ENCODE data around the gene SLC35F4.

The SLC35F4 gene

DNA sequence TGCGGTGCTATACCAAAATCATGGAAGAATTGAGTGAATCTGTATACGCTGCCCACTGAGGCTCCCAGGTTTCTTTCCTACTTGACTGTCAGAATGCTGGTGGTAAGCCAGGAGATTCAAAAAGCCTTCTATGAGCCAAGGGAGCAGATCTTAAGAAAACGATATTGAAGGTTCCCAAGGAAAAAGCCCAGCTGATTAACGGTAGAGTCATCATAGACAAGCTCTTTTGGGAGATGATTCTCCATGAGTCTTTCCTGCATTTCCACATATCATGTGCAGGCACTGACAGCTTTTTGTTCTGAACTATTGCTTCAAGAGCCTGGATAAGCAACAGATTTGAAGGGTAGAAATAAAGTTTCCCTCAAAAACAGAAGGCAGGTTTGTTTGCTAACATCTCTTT, 17.5 kb downstream of the SLC35F4 start:
- peak; percentile 23 for DNase-seq

DNA sequence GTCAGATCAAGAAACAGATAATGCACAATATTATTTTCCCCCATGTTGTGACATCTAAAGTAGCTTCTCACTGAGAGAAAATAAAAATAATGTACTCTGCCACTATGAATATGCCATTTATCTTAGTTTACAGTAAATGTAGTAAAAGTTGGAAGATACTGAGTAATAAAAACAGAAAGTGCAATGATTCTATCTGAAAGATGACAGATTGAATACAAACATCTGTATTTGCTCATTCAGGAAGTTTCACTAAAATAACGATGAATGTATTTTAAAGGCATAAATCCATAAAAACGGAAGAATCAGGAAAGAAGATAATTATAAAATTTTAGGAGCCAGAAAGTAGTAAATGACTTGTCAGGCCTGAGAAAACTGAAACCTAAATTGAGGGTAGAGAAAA, 18.2 kb downstream of the SLC35F4 start:
- DNase-seq, result no peak

DNA sequence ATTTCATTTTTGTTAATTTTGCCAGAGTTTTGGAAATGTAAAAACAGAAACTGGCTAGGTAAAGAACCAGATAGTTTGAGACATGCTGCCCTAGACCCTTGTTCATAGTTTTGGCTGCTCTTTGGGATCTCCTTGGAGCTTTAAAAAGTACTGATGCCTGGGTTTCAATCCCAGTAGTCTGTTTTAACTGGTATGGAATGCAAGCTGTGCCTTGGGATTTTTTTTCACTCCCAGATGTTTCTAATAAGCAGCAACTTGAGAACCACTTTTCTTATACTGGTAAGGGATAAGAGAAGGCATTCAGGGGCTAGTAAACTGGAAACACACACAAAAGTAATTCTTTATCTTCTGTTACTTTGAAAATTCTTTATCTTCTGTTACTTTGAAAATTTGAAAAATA, 18.8 kb downstream of the SLC35F4 start:
- peak; percentile 75 for DNase-seq

DNA sequence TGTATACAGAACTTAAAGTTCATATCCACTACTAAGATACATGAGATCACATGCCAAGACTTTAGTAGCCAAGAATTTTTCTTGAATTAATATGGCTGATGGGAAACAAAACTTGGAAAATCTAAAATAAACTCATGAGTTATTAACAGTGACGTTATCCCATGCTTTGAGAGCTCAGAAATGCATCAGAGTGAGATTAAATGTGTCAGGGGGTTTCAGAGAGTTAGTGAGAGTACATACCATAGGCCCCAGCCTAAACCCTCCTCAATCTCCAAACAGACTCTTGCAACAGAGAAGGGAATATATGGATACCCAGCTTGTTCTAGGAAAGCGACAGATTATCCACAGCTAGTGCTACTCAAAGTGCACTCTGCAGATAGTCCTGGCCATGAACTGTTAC, 19.3 kb downstream of the SLC35F4 start:
- peak; percentile 37 for DNase-seq

DNA sequence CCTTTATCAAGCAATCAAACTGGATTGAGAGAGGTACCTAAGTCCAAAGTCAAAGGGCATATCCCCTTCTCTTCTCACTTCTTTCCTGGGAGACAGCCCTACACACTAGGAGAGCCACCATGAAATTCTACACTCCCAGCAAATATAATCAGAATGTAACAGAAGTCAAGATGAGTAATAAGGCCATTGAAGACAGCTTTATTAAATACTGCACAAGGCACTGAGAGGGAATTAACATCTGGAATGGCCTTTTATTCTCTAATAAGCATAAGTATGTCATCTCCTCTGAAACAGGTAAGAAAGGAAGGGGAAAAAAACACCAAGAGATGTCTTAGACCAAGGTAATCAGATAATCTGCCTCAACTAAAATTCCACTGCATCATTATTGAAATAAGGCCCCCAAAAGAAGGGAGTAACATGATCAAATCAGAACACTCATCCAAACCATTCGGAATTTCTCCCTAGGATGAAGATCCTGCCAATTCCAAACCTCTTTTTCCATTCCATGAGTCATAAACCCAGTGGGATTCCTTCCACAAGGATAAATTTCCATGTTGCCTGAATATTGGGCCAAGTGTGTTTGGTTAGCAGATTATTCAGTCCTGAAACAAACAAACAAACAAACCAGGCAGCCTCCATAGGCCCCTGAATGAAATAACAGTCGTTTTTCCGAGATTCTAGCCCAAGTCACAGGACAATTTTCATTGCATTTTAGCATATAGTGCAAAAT, 19.9 kb downstream of the SLC35F4 start:
- DNase-seq, result peak; percentile 74

DNA sequence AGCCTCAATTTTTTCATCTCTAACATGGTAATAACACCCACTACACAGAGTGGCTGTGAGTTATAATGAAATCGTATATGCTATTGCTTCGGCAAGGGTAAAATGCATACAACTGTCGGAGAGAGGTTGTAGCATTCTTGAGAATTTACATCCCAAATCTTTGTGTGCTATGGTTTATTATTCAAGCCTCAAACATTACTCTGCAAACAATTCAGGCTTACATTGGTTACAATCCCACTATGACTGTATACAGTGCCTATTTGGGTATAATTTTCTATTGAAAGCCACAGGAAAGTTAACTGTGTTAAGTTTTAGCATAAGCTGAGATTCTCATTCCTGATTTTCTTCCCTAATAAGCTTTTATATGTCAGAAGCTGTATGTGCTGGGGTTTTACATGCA, 20.6 kb downstream of the SLC35F4 start:
- no peak for DNase-seq

DNA sequence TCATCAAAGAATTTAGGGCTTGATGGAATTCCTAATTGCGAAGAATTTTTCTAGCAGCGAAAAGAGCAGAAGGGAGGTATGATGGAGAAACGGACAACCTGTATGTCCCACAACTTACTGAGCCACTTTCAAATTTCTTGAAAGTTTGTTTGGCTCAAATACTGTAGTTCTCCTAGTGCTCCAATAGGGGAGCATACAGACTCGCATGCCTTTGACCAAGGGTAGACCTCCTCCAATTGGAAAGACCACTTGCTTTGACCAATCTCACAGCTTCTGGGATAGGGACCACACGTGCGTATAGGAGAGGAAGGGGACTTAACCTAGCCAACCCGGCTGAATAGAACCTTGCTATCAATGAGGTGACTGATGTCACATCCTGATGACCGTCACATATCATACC, 28.6 kb downstream of the SLC35F4 start:
- no peak for DNase-seq

DNA sequence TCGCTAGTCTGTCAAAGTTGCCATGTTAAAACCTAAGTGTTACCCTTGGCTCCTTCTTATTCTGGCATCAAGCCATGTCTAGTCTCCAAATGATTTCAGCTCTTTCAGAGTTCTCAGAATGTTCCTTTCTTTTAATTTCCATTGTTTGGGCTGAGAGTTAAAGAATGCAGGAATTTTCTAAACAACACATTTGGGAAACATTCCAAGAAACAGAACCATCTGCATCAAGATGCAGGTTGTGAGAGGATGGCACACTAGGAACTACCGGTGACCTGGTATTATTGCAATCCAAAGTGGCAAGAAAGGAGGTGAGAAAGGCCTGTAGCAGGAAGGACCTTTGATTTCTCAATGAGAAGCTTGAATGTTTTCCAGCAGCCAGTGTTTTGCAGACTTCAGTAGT, 30.1 kb downstream of the SLC35F4 start:
- no peak for DNase-seq

DNA sequence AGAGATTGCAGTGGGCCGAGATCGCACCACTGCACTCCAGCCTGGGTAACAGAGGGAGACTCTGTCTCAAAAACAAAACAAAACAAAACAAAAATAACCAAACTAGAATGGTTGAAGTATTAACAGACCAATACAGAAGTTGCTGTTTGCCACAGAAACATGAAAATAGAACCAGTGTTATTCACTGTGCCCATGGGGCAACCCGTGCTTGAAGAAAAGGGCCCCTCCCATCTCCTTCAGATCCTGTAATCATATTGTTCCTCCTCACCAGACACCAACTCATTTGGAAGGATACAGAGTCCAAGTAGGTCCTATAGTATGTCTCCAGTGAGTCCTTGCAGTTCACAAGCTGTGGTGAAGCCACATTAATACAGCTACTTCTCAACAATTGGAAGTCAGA, 30.9 kb downstream of the SLC35F4 start:
- no peak for DNase-seq

DNA sequence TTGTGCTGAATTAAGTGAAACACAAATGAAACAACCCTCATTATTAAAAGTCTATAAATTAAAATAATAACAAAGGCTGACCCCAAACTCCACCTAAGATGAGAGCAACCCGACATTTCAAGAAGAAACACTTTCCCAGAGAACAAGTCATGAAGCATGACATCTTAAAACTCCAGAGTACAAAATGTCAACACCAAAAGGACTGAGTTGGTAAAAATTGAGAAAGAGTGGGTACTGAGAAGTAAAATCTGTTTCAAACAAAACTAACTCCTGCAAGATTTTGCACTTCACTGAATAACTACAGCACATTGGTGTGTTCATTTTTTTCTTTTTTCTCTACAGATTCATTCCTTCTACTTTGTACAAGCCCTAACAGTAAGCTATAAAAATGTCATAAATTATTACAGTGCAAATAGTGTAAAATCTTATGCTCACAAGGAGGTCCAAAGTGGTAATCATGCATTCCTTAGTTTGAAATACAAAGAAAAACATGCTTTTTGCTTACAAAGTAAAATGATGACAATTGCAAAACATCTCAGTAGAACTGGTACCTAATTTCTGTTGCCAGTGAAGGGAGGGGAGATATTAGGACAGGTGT, 31.8 kb downstream of the SLC35F4 start:
- DNase-seq, result no peak

DNA sequence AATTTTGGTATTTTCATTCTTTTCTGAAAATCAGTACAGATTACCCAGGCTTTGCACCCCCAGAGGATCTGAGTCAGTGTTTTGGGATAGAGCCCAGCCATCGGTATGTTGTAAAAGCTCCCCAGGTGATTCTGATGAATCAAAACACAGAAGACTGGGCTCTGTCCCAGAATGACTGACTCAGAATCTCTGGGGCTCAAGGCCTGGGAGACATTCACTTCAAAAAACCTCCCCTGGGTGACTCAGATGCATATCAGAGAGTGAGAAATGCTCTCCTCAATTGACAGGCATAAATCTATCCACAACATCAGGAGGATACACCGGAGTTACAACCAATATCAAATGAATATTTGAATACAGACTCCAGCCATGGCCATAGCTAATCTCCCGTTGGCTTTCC, 32.6 kb downstream of the SLC35F4 start:
- DNase-seq, result peak; percentile 94

DNA sequence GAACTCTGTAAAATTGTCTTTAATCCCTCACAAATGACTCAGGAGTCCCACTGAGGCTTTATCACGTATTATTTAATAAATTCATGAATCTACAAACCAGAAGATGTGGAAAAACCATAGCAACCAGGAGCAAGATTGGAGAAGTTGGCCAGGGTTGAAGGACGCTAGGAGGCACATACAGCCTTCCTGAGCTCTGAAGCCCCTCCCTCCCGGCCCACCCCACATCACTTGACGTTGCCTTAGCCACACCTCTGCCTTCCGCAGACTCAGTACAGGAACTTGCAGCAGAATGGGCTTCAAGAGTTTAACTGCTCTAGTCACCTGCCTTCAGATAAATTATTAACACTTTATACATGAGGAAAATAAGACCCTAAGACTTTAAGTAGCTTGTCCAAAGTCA, 33.9 kb downstream of the SLC35F4 start:
- DNase-seq, result no peak

DNA sequence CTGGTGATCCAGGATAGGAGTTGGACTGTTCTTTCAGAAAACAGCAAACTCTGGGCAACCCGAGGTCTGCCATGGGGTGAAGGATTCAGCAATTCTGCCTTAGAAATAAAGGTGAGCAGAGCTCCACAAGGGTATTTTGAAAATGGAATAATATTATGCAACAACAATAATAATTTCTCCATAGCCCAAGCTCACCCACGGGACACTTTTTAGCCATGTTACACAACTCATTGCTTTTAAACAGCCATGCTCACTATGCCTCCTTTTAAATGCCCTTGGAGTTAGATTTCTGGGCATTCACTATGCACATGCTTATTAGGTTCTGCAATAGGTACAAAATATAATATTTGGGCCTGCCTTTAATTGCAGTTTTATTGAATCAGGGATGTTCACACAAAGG, 37.2 kb downstream of the SLC35F4 start:
- DNase-seq, result no peak

DNA sequence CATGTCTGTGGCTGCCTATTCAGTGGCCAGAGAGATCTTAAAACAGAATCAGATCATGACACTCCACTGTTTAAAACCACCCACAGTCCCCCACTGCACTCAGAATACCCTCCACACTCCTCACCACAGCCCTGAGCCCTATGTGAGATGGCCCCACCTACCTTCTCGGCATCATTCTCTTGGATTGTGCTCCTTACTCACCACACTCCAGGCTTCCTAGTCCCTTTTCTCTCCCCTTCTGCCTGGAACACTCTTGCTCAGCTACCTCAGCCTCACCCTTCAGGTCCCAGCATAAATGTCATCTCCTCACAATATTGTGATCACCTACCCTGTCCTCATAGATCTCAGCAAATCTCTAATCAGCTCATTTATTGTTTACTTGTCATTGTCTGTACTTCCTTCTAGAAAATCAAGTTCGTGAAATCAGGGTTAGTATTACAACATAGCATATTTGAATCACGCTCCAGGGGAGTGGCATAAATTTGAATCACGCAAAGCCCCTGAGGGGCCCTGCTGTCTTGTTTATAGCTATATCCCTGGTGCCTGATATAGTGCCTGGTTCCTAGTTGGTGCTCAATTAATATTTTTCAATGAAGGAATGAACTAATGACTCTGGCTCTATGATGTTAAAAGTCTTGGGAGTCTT, 42.8 kb downstream of the SLC35F4 start:
- DNase-seq, result no peak

DNA sequence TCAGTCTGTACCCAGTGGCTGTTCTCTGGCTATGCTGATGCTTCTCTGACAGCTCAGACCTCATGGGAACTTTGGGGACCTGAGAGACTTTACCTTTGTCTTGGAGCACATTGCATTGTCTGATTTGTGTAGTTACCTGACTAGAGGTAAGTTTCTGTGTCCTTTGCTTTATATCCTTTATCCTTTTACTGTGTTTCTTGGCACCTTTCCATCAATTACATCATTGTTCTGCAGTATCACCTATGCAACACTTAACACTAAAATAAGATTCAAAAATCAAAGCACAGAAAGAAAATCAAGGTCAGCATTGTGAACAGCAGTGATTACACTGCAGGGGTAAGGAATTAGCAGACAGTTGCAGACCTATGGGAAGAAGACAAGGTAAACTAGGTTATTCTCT, 43.8 kb downstream of the SLC35F4 start:
- DNase-seq, result no peak

DNA sequence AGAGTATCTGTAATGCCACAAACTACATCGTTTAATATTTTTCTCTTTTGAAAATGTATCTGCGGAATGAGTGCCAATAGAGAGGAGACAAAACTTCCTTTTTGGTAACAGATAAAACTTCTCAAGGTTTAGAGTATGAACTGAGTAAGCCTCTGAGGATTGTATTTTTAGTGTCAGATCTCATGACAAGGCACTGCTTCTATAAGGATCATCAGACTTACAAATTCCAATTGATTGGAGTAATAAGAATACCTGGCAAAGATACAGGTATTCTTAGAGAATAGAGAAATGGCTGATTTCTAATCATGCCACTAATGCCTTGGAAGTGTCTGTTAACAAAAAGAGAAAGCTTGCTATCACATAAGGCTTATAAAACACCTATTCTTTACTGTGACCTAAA, 45.3 kb downstream of the SLC35F4 start:
- no peak for DNase-seq

DNA sequence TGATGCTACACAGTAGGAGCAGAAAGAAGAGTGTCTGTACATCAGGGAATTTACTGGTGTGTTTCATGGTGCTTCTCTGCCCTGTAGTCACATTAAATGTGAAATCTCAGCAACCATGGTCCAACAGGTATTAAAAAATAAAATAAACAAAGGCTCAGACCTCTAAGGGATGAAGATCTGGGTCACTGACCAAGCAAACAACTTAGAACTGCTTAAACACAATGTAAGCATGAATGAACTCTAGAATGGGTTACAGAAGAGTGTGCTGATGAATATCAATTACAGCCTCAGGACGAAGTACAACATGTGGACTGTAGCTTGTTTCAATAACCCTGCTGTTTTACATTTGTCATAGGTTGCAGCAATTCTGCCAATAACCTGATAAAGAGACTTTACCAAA, 47.4 kb downstream of the SLC35F4 start:
- DNase-seq, result no peak

DNA sequence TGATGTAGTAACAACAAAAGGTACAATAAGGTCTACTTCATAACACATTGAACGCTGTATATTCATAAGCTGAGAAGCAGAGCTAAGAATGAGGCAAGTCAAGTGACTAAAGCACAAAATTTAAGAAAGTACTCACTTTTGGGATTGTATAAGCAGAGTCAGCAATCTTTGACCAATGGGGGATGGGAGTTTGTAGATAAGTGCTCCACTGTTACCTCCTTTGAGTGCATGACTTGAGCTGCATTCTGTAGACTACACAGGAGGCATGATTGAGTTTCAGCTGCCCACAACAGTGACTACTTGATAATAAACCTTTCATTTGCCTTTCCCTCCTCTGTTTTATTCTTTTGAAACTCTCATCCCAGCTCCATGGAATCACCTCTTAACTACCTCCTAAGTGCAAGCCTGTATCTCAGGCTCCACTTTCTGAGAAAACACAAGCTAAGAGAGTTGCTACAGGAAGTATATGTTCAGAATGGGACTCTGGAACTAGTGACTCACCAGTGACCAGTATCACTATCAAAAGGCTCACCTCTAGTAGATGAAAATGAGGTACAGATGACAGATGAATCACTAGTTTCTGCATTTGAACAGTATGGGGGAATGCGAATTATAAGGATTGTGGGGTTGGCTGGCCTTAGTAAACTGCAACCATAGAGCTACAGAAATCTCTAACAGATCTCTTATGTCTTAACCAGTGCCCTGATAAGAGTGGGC, 49.2 kb downstream of the SLC35F4 start:
- DNase-seq, result no peak

DNA sequence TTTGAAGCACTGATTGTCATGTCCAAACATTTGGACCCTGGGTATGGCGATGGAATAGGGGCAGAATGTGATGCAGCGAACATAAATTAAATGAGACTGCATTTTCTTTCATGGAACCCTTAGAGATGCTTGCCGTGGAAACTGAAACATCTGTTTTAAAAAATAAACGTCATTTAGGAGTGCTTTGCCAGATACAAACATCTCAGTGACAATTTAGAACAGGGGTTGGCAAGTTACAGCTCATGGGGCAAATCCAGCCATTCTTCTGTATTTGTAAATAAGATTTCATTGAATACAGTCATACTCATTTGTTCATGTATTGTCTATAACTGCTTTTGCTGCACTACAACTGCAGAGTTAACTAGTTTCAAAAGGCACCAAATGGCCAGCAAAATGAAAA, 51.2 kb downstream of the SLC35F4 start:
- no peak for DNase-seq

DNA sequence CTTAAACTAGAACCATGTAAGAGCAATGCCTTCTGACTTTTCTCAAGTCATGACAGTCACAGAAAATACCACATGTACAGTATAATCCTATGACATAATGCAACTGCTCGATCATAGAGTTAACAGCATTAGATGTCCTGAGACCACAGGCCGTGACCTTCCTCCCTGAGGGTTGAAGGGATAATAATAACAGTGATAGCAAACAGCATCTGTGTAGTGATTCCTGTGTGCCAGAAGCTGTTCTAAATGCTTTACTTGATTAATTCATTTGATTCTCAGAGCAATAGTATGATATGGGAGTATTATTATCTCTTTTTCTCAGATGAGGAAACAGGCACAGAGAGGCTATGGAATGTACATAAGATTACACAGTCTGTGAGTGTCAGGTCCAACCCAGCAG, 53.2 kb downstream of the SLC35F4 start:
- no peak for DNase-seq

DNA sequence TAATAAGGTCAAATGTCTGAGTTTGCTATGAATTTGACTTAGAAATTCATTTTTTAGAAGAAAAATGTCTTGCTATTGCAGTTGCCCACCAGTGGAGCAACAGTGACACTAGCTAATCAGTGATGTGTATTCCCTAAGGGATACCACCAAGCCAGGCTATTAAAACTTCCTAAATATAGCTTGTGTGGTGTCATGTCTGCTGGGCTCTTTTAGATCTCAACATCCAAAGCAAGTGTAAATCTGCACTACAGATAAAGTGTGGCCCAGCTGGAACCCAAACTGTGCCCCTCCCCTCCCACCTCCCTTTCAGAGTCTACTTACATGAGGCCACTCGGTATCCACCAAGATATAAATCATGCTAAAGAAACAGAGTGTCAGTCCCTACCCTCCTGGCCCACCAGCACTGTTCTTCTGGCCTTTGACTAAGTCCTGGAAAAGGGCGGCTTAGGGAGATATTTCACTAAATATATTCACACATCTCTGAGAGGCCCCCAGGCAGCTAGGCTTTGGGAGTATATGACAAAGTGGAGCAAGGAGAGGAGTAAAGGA, 53.8 kb downstream of the SLC35F4 start:
- no peak for DNase-seq

DNA sequence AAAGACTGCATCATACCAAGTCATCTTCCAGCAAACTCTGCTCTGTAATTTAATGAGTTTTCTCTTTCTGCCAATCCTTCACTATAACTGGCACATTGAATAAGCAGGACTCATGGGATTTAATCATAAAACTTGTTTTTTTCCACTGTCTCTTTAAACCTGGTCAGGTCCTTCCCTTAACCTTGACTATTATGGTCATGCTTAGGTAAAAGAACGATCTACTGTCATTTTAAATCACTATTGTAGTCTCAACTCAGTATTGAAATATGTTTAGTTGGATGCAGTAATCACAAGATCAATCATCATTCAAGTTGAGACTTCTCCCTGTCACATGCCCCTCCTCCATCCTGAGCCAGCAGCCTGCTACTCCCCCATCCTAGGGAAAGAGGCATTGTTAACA, 56.1 kb downstream of the SLC35F4 start:
- DNase-seq, result no peak

DNA sequence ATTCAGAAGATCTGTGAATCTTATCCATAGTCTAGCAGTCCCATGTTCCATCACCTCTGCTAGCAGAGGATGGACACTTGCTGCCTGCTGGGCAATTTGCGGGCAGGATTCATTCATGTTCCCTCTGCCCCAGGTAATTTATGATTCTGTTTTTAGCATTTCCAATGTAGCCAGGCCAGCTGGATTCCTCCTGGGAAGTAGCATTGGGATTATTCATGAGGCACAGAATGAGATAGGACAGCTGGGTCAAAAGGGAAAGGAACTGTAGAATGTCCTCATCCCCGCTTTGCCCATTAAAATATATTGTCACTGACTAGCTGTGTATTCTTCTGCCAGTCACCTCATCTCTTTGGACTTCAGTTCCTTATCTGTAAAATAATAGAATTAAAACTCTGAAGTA, 68.7 kb downstream of the SLC35F4 start:
- no peak for DNase-seq
